Epithelial cell of prostate (primary cell): Measurements from ENCODE around the gene DDX39A.
A peak's percentile ranks its signal among the peaks of the same experiment; 100 is the strongest.
"Not testable (repeated sequence)": the region's sequence is repeated elsewhere in the genome, so short reads cannot be mapped to it uniquely, and the experiment has no call there.

Source experiments
- DNase-seq: peaks from one replicate; pipeline ENCODE4 v3.0.0-alpha.2; 2011; ENCODE audit warnings: low read depth, low spot score
- H3K27ac ChIP-seq: fragments of 450-650 bp; 2 replicates; pipeline ENCODE4 v1.5.1; 2017; ENCODE audit warnings: mild to moderate bottlenecking

Gene DDX39A

GRCh38 chr19:14410091-14411051 is 8.8 kb downstream of the DDX39A start:
- no peak for DNase-seq
- H3K27ac ChIP-seq: no peak overlapping the region

- no peak for DNase-seq
- H3K27ac ChIP-seq: no peak overlapping the region
Observed at GRCh38 chr19:14409146-14410023, 9.8 kb downstream of the DDX39A start.

GRCh38 chr19:14408491-14409145 is 10.5 kb downstream of the DDX39A start:
- DNase-seq: no peak
- no peak overlapping the region for H3K27ac ChIP-seq

DNA sequence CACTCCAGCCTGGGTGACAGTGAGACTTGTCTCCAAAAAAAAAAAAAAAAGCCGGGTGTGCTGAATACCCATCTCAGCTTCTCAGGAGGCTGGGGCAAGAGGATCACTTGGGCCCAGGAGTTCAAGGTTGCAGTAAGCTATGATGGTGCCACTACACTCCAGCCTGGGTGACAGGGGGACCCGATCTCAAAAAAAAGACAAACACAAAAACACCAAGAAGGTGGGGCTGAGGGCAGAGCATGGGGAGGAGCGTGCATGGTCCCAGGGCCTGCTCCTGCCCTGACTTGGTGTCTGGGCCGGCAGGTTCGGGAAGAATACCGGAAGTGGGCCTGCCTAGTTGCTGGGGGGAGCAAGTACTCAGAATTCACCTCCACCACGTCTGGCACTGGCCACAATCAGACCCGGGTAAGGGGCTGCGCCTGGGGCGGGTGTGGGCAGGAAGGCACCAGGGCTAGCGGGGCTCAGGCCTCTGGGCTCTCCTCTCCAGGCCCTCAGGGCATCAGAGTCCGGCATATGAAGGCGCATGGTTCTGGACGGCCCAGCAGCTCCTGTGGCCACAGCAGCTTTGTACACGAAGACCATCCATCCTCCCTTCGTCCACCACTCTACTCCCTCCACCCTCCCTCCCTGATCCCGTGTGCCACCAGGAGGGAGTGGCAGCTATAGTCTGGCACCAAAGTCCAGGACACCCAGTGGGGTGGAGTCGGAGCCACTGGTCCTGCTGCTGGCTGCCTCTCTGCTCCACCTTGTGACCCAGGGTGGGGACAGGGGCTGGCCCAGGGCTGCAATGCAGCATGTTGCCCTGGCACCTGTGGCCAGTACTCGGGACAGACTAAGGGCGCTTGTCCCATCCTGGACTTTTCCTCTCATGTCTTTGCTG is 11.3 kb downstream of the DDX39A start:
- no peak for DNase-seq

GRCh38 chr19:14406645-14407401 is 12.3 kb downstream of the DDX39A start:
- DNase-seq: no peak
- no peak overlapping the region for H3K27ac ChIP-seq

More for the DNA sequence above, 11.3 kb downstream of the DDX39A start:
- no peak overlapping the region for H3K27ac ChIP-seq

DNA sequence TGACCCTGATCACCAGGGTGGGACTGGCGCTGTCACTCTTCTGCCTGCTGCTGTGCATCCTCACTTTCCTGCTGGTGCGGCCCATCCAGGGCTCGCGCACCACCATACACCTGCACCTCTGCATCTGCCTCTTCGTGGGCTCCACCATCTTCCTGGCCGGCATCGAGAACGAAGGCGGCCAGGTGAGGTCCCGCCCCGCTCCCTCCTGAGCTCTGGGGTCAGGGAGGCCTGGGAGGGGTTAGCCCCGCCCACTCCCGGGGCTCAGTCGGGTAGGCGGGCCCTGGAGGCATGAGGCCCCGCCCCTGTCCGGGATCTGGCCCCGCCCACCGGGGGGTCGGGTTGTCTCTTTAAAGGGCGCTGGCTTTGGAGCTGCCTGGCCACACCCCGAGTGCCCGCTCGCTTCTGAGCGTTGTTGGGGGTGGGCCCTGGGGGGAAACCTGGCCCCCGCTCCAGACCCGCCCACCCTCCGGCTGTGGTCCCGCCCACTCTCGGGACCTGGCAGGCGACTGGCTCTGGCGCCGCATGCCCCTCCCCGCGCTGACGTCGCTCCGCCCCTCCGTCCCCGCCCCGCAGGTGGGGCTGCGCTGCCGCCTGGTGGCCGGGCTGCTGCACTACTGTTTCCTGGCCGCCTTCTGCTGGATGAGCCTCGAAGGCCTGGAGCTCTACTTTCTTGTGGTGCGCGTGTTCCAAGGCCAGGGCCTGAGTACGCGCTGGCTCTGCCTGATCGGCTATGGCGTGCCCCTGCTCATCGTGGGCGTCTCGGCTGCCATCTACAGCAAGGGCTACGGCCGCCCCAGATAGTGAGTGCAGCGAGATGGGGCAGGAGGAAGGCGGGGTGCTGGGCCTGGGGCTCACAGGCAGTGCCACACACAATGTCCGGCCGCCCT is 13.1 kb downstream of the DDX39A start:
- H3K27ac ChIP-seq: peak overlapping the region; percentile 20
- no peak for DNase-seq

- H3K27ac ChIP-seq: no peak overlapping the region
- no peak for DNase-seq
Observed at GRCh38 chr19:14405380-14405757, 13.8 kb downstream of the DDX39A start.

DNA sequence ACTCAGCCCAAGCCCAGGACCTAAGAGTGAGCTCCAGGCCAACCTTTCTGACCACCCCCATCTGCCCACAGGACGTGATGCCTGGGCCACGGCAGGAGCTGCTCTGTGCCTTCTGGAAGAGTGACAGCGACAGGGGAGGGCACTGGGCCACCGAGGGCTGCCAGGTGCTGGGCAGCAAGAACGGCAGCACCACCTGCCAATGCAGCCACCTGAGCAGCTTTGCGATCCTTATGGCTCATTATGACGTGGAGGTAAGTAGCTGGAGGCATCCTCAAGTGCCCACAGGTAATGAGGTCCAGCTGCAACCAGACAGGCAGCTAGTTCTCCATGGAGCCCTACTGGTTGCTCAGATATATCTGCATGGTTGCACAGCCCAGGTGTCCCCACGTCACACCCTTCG is 14.8 kb downstream of the DDX39A start:
- DNase-seq: no peak
- H3K27ac ChIP-seq: no peak overlapping the region

GRCh38 chr19:14403145-14403930 is 15.8 kb downstream of the DDX39A start:
- not testable (repeated sequence) for H3K27ac ChIP-seq, DNase-seq

- peak; percentile 65 for DNase-seq
- peak overlapping the region; percentile 56 for H3K27ac ChIP-seq
Observed at GRCh38 chr19:14402332-14403144, 16.6 kb downstream of the DDX39A start.

DNA sequence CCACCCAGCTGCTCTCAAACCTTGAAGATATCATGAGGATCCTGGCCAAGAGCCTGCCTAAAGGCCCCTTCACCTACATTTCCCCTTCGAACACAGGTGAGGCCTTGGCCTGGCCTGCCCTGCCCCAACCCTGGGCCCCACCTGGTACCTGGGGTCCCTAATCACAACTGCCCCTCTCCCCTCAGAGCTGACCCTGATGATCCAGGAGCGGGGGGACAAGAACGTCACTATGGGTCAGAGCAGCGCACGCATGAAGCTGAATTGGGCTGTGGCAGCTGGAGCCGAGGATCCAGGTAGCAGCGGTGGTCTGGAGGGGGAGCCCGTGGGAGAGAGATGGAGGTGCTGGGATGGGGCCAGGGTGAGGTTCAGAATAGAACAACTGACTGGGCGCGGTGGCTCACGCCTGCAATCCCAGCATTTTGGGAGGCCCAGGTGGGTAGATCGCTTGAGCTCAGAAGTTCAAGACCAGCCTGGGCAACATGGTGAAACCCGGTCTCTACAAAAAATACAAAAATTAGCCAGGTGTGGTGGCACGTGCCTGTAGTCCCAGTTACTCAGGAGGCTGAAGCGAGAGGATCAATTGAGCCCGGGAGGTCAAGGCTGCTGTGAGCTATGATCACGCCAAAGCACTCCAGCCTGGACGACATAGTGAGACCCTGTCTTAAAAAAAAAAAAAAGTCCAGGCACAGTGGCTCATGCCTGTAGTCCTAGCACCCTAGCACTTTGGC is 17.5 kb downstream of the DDX39A start:
- H3K27ac ChIP-seq: peak overlapping the region; percentile 56
- no peak for DNase-seq

DNA sequence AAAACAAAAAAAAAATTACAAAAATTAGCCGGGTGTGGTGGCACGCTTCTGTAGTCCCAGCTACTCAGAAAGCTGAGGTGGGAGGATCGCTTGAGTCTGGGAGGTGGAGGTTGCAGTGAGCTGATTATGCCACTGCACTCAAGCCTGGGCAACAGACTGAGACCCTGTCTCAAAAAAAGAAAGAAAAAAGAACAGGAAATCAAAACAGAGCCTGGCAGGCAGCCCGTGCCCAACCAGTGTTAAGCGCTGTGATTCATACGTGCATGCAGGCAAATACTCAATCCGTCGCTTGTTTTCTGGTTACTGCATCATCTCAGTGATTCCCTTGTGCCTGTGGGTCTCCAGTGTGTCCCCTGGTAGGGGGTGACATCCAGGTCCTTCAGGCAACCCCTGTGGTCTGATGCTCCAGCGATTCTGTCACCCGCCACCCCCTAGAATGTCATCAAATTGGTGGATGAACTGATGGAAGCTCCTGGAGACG is 18.1 kb downstream of the DDX39A start:
- DNase-seq: no peak
- peak overlapping the region; percentile 56 for H3K27ac ChIP-seq

DNA sequence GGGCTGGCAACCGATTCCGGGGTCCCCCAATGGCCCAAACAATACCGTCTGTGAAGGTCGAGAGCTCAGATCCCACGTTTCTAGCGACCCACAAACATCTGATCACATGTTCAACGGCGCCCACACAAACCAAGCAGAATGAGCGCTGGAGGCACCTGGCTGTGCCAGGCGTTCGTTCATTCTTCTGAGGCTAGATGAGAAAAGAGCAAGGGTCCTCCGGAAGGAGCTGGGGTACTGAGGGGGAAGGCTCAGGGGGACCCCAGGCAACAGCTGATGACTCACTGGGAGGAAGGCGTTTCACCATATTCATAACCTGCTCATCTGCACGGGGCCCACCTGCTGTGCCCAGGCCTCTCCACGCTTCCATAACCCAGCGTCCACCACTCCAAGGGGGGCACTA is 22.0 kb downstream of the DDX39A start:
- not testable (repeated sequence) for DNase-seq, H3K27ac ChIP-seq

DNA sequence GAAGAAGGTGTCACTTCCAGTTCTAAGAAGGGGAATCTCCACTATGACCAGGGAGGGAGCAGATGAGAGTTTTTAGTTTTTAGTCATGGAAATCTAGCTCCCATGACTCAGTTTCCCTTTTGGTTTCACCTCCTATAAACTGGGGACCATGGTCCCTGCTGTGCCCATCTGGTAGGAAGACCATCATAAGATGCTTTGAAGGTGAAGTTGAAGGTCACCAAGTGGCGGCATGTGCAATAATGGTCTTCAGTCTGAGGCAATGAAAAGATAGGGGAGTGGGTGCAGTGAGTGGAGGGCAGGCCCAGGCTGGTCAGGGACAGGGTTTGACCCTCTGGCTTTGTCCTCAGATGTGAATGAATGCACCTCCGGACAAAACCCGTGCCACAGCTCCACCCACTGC is 22.4 kb downstream of the DDX39A start:
- DNase-seq, H3K27ac ChIP-seq: not testable (repeated sequence)

DNA sequence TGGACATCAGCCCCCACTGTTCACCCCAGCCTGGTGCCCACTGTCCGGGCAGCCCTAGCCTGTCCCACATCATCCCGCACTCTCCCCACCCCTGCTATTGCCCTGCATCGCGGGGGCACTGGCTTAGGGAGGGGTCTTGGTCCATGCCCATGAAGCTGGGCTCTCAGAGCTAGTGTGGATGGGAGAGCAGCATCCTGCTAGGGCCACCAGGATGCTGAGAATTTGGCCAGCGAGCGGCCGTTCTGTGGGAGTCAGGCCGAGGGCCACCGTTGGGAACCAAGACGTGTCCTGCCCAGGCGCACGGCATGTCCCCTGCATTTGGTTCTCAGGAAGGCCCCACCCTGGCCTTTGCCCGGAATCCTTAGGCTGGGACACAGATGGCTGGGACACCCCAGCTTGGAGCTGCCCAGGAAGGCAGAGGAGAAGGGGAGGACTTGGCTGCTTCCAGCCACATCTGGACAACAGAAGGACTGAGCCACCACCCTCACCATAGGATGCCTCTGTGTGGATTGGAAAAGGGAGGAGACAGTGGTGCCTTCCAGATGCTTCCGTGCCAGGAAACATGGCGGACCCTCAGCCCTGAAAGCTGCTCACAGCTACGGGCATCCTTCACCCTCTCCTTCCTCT is 23.3 kb downstream of the DDX39A start:
- DNase-seq: no peak
- H3K27ac ChIP-seq: no peak overlapping the region
